Effector CD4-positive, alpha-beta T cell (primary cell): ENCODE results near the gene RAP1GAP2.
"Not testable (repeated sequence)": the region's sequence is repeated elsewhere in the genome, so short reads cannot be mapped to it uniquely, and the experiment has no call there.

Experiments
- DNase-seq: peaks from one replicate; pipeline ENCODE4 v3.0.0-alpha.2; 2020

RAP1GAP2 gene

GRCh38 chr17:2890778-2891177 is 94.5 kb downstream of the RAP1GAP2 start:
- DNase-seq = not testable (repeated sequence)

- DNase-seq = no peak
These were observed 96.2 kb downstream of the RAP1GAP2 start for GRCh38 chr17:2892305-2892971.

GRCh38 chr17:2893422-2893914 is 97.2 kb downstream of the RAP1GAP2 start:
- no peak for DNase-seq

GRCh38 chr17:2894782-2895181 is 98.5 kb downstream of the RAP1GAP2 start:
- no peak for DNase-seq

- no peak for DNase-seq
These were observed 101.4 kb downstream of the RAP1GAP2 start for GRCh38 chr17:2897605-2898004.

GRCh38 chr17:2898255-2898926 is 102.2 kb downstream of the RAP1GAP2 start:
- no peak for DNase-seq

GRCh38 chr17:2899906-2900305 is 103.7 kb downstream of the RAP1GAP2 start:
- no peak for DNase-seq

- DNase-seq = no peak
These were observed 104.6 kb downstream of the RAP1GAP2 start for GRCh38 chr17:2900842-2901241.

- no peak for DNase-seq
These were observed 105.3 kb downstream of the RAP1GAP2 start for GRCh38 chr17:2901582-2901981.

- no peak for DNase-seq
These were observed 106.3 kb downstream of the RAP1GAP2 start for GRCh38 chr17:2902546-2902945.

- no peak for DNase-seq
These were observed 107.1 kb downstream of the RAP1GAP2 start for GRCh38 chr17:2903193-2903974.

- no peak for DNase-seq
These were observed 107.9 kb downstream of the RAP1GAP2 start for GRCh38 chr17:2904135-2904534.

- DNase-seq = no peak
These were observed 109.0 kb downstream of the RAP1GAP2 start for GRCh38 chr17:2905269-2905668.

- no peak for DNase-seq
These were observed 109.7 kb downstream of the RAP1GAP2 start for GRCh38 chr17:2905696-2906501.

GRCh38 chr17:2906901-2907300 is 110.7 kb downstream of the RAP1GAP2 start:
- DNase-seq = no peak

- DNase-seq = no peak
These were observed 113.1 kb downstream of the RAP1GAP2 start for GRCh38 chr17:2909175-2909845.

GRCh38 chr17:2909846-2910234 is 113.6 kb downstream of the RAP1GAP2 start:
- no peak for DNase-seq

- no peak for DNase-seq
These were observed 115.0 kb downstream of the RAP1GAP2 start for GRCh38 chr17:2911035-2911754.

- no peak for DNase-seq
These were observed 115.5 kb downstream of the RAP1GAP2 start for GRCh38 chr17:2911755-2912111.

GRCh38 chr17:2912754-2913153 is 116.5 kb downstream of the RAP1GAP2 start:
- no peak for DNase-seq

- no peak for DNase-seq
These were observed 120.2 kb downstream of the RAP1GAP2 start for GRCh38 chr17:2916461-2916860.

- DNase-seq = no peak
These were observed 125.2 kb downstream of the RAP1GAP2 start for GRCh38 chr17:2921443-2921842.
